Fibroblast of peridontal ligament (primary cell): ENCODE results near the gene ZNF689.
"Not testable (repeated sequence)": the region's sequence is repeated elsewhere in the genome, so short reads cannot be mapped to it uniquely, and the experiment has no call there.

ENCODE experiments used
- DNase-seq: peaks from one replicate; pipeline ENCODE4 v3.0.0-alpha.2; 2010; ENCODE audit errors: extremely low read depth

Gene ZNF689

DNA sequence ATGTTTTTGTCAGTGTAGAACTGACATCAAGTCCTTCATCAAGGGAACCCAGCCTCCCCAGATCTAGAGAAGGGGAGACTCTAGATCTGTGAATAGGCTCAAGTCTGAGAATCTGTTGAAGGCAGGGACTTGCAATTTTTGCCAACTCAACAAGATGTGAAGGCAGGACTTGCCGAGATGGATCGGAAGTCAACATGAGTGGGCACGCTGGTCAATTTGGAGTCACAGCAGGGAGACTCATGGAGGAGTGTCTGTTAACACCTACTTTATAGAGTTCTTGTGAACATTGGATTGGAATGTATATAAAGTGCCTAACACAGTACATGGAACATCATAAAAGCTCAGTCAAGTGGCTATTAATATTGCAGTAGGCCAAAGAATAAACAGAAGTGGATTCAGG lies 10.0 kb downstream of the ZNF689 start:
- DNase-seq, result no peak

DNA sequence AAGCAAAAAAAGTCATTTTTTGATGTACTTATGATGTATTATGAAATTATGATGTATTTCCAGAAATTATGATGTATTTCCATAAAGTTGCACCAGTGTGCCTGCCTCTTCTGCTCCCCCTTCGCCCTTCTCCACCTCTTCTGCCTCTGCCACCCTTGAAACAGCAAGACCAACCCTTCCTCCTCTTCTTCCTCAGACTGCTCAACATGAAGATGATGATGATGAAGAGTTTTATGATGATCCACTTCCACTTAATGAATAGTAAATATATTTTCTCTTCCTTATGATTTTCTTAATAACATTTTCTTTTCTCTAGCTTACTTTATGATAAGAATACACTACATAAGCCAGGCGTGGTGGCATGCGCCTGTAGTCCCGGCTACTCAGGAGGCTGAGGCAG lies 17.3 kb downstream of the ZNF689 start:
- DNase-seq, result no peak

- not testable (repeated sequence) for DNase-seq
These were observed 19.3 kb downstream of the ZNF689 start for GRCh38 chr16:30590869-30591268.

- not testable (repeated sequence) for DNase-seq
These were observed 20.6 kb downstream of the ZNF689 start for GRCh38 chr16:30589582-30589981.

GRCh38 chr16:30588651-30589050 lies 21.5 kb downstream of the ZNF689 start:
- DNase-seq, result no peak

- peak; percentile 99 for DNase-seq
These were observed 24.6 kb downstream of the ZNF689 start, which contains the start of gene ZNF785 for GRCh38 chr16:30585400-30586191. Gene ZNF785 (minus strand): TSS chr16:30585697. CDS start chr16:30585611, 86 bp downstream.

GRCh38 chr16:30585022-30585399 lies 25.2 kb downstream of the ZNF689 start:
- peak; percentile 13 for DNase-seq

DNA sequence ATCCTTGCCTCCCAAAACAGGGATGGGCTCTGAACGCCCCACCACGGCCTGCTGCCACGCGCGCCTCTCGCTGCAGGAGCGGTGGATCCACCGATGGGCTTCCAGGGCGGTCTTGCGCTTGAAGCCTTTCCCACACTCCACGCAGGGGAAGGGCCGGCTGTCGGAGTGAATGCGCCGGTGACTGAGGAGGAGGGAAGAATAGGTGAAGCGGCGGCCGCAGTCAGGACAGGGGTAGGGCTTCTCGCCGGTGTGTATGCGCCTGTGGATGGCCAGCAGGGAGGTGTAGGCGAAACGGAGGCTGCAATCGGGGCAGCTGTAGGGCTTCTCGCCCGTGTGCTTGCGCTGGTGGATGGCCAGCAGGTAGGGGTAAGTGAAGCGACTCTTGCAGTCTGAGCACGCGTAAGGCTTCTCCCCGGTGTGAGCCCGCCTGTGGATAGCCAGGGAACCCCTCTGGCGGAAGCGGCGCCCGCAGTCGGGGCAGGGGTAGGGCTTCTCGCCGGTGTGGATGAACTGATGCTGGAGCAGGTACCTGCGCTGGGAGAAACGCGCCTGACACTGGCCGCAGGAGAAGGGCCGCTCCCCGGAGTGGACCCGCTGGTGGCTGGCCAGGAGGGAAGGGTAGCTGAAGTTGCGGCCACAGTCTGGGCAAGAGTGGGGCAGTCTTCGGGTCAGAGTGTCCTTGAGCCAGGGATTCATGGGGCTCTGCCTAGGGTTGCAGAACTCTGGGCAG lies 27.4 kb downstream of the ZNF689 start:
- DNase-seq, result no peak

- no peak for DNase-seq
These were observed 28.7 kb downstream of the ZNF689 start for GRCh38 chr16:30581457-30581856.

DNA sequence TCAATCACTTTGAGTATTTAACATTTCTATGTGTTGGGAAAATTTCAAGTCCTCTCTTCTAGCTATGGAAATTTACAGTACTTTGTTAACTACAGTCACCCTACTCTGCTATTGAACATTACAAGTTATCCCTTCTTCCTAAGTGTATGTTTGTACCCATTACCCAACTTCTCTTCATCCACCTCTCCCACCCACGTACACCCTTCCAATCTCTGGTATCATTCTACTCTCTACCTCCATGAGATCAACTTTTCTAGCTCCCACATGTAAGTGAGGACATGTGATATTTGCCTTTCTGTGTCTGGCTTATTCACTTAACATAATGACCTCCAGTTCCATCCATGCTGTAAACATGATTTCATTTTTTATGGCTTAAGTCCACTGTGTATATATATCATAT lies 35.5 kb downstream of the ZNF689 start:
- DNase-seq, result no peak

DNA sequence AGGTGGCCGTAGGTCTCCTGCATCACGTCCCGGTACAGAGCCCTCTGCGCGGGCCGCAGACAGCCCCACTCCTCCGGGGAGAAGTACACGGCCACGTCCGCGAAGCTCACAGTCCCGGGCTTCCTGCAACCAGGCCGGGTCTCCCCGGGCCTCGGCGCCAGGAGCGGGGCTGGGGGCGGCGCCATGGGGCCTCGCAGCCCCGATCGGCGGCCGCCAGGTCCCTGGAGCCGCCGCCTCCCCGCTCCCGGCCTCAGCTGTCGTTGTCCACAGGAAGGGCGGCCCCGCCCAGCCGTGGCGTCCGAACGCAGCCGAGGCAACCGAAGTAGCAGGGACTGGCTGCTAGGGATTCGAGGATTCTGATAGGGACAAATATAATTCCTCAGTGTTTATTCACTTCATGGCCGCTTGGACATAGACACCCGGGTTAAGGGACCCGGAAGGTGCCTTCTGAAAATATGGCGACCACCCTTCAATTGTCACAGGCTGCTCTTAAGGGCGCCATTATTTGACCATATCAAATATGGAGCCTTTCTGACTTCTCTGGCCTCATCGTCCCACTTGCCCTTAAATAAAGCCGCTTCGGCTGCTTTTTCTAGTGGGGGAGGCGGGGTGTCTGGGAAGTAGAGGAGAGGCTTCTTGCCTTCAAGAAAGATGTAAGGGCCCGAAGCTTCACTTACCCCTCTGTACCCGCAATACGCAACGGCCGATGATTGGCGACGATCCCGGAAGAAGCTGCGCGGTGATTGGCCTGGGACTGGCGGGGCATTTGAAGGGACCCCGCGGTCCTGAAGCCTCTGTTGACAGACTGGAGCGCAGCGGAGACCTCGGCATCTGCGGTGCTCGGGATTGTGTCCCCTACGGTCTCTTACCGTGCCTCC lies 38.5 kb downstream of the ZNF689 start, which contains the start of gene ZNF688:
Gene ZNF688, minus strand, starts transcription at position 270 of the 878 bp plus-strand sequence. Its CDS starts 85 bp downstream, at position 185.
- peak; percentile 98 for DNase-seq

DNA sequence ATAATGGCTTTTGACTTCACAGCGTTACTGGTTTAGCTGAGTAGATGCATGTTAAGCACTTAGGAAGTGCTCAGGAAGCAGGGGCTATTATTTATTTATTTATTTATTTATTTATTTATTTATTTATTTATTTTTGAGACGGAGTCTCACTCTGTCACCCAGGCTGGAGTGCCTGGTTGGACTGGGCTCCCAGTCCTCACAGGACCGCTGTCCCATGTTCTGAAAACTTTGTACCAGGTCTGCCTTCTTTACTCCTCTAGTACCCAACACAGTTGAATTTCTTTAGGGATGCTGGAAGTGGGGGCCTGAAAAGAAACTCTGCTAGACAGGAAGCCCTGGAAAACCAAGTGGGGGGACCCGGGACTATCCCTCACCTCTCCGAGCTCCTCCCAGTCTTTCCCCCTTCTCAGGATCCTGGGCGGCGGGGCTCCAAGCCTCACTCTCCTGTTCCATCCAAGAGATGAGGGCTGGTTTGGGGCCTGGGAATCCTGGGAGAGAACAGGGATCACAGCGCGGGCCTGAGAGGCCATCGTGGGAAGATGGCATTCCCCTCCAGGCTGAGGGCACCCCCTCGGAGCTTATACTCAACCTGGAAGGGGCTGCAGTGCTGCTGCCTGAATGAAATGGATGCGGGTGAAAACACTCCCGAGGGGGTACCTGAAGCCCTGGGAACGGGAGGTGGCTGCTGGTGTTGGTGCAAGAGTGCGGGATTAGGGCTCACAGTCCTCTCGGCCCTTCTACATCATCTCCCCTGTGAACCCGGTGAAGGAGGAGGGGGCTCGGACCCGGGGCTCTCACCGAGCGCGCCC lies 39.3 kb downstream of the ZNF689 start:
- DNase-seq, result peak; percentile 45

DNA sequence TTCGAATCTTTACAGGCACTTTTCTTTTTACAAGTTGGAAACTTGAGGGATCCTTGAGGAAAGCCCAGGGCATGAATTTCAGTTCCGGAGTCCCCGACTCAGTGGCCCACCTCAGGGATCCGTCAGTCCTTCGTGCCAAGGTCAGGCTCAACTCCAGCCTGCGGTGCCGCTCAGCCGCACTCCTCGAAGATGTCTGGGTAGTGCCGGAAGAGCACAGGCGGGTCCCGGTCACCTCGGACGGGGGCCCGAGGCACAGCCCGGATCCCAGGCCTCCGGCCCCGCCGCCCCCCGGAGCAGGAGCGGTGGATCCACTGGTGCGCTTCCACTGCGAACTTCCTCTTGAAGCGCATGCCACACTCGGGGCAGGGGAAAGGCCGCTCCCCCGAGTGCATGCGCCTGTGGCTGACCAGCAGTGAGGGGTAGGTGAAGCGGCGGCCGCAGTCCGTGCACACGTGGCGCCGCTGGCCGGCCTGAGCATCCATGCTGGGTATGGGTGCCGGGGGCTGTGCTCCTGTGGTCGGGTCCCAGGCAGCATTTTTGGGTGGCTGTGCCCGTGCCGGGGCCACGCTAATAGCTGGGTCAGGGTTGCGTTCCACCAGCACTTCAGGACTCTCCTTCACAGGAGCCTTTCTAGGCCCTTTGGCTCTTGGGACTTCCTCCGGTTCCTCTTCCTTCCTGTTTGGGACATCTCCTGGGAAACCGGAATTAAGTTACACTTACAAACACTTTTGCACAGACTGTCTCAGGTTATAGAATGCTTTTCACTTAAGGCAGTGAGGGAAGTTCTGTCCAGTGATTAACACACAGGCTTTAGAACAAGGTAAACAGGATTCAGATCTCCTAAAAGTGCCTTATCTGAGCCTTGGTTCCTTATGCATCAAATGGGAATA lies 40.2 kb downstream of the ZNF689 start:
- DNase-seq, result no peak

GRCh38 chr16:30569281-30569680 lies 40.9 kb downstream of the ZNF689 start:
- DNase-seq, result no peak

DNA sequence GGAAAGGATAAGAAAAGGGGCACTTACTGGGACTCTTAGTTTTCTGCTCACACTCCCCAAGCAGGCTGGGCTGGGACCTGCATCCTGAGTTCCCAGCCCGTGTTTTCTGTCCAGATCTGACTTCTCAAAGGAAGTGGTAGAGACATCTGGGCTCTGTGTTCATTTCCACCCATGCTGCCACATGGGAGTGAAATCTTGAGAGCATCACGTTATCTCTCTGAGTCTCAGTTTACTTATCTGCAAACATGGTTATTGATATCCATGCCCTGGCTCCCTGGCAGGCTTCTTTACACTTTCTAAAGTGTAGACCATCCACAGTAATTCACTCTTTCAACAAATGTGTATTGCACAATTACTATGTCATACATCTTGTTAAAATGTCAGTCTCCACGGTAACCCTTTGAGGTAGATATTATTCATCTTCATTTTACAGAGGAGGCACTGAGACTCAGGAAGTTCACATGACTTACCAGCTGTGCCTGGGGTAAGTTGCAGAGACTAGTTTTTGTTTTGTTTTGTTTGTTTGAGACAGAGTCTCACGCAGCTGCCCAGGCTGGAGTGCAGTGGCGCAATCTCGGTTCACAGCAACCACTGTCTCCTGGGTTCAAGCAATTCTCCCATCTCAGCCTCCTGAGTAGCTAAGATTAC lies 42.1 kb downstream of the ZNF689 start:
- peak; percentile 74 for DNase-seq

DNA sequence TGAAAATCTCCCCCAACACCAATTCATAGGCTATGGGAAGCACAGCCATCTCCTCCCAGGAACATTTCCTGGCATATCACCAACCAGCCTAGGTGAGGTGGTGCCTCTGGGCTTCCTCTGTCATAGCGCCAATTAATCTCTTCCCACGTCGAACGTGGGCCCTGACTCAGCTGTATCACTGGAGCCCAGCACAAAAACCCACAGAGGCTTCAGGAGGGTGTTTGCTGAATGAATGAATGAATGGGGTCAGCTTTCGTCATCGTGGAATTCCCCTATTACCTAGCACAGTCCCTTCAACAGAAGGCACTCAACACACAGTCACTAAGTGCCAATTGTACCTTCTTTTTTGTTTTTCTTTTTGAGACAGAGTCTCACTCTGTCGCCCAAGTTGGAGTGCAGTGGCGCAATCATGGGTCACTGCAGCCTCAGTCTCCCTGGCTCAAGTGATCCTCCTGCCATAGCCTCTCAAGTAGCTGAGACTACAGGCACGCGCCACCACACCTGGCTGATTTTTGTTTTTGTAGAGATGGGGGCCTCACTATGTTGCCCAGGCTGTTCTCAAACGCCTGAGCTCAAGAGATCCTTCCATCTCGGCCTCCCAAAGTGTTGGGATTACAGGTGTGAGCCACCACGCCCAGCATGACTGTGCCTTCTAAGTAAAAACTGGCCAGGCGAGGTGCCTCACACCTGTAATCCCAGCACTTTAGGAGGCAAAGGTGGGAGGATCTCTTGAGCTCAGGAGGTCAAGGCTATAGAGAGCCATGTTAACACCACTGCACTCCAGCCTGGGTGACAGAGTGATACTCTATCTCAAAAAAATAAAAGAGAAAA lies 42.8 kb downstream of the ZNF689 start:
- DNase-seq, result no peak

DNA sequence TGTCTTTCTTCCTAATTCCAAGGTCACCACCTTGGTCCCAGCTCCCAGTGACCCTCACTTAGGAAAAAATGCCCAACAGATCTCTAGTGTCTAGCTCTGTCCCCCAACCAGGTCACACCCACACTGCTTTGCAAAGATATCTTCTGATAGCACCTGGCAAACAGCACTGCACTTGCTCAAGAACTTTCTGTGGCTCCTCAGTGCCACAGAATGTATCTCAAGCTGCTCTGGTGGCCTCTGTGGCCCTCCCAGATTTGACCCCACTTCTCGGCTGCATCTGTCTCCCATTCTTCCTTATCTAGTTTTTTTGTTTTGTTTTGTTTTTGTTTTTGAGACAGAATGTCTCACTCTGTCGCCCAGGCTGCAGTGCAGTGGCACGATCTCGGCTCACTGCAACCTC lies 43.7 kb downstream of the ZNF689 start:
- no peak for DNase-seq

DNA sequence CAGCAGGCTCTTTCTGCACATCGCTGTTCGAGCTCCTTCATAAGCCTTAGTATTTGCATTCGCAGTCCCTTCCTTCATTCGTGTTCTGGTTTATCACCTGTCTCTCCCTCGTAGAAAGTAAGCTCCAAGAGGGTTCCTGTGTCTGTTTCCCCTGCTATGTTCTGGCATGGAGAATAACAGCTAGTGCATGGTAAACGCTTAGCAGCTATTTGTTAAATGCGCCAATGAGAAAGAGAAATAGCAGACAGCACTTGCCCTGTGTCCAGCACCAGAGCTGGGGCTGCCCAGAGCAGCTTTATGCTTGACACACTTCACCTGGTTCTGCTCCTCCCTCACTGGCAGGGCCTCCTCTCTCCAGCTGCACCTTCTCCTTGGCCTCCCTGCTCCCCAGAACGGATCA lies 44.2 kb downstream of the ZNF689 start:
- DNase-seq, result no peak

GRCh38 chr16:30565526-30565925 lies 44.7 kb downstream of the ZNF689 start:
- no peak for DNase-seq
